HG03108 (cell line): ENCODE data around the gene MACROD2.
"Not testable (repeated sequence)": the region's sequence is repeated elsewhere in the genome, so short reads cannot be mapped to it uniquely, and the experiment has no call there.

Experiments
- ATAC-seq: cut with Tn5 transposase; IDR thresholded peaks from one replicate; pipeline ENCODE4 v1.9.1; 2021; ENCODE audit warnings: moderate library complexity; ENCODE audit not compliant: unreplicated experiment

MACROD2 gene

DNA sequence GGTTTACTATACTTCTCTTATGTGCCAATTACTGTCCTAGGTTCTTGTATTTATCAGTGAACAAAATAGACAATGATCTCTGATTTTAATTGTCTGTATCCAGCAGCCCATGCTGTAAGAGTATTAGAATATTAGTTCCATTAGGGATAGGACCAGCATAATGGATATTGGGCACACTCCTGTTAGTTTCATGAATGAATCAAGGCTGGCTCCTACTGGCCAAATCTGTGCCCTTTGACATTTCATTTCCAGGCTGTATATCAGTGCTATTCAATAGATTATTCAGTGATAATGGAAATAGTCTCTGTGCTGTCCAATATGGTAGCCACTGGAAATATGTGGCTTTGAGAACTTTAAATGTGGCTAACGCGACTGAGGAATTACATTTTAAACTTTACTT, 1350.0 kb downstream of the MACROD2 start:
- ATAC-seq: no peak

DNA sequence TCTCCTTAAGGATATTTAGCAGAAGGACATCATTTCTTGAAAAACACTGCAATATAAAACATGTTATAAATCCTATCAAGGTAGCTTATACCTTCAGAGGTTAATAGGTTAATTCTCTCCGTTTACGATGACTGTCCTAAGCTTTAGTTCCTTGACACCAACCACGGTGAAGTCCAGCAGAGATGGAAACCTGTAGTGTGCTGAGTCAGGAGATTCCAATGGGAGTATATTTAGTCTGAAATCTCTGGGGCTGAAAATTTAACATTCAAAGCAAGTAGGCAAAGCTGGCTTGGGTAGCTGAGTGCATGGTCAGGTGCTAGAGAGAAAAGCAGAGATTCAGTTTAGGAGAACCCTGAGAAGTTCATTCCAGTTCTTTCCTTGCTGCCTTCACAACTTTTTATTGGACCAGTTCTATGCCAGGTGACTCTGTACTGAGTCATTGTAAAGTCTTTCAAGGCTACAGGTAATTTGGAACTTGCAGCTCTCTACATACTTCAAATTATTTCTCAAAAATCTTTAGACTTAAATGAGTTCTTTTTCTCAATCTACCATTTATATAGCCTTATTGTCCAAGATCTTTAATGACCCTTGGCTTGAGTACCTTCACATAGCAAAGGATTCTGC, 1351.5 kb downstream of the MACROD2 start:
- ATAC-seq: no peak

GRCh38 chr20:15359056-15359455, 1363.7 kb downstream of the MACROD2 start:
- ATAC-seq: no peak

GRCh38 chr20:15362849-15363248, 1367.5 kb downstream of the MACROD2 start:
- no peak for ATAC-seq

DNA sequence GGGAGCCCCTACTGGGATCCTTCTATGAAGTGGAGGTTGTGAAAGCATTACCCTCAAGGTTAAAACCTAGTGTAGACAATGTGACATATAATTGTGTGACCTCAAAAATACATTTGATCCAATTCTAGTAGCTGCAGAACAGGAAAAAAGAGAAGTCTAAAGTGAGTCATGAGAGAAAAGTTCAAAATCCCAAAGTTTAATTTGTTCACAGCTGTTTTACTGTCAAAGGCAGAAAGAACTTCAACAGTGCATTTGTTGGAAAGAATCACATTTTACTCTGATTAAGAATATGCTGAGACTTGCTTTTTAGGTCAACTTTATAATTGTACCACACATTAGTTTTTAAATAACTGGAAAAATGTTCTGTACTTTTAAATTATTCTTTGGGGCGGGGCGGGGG, 1369.5 kb downstream of the MACROD2 start:
- no peak for ATAC-seq

DNA sequence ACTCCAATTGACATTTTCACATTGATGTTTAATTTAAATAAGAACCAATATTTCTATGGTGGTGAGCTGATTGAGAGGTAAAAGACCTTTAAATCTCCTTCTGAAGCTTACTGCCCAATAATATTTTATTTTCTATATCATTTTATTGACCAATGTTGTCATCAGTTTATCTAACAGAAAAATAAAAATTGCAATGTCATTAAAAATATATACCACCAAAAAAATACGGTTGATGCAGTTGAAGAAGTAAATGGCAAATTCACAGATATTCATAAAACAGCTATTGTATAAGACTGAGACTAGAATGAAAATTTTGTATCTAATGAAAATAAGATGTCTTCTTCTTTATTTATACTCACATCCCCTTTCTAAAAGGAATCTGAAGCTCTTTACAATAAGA, 1375.1 kb downstream of the MACROD2 start:
- ATAC-seq: no peak

GRCh38 chr20:15374682-15375081, 1379.4 kb downstream of the MACROD2 start:
- ATAC-seq: no peak

- ATAC-seq: no peak
These were observed 1380.5 kb downstream of the MACROD2 start for GRCh38 chr20:15375836-15376235.

DNA sequence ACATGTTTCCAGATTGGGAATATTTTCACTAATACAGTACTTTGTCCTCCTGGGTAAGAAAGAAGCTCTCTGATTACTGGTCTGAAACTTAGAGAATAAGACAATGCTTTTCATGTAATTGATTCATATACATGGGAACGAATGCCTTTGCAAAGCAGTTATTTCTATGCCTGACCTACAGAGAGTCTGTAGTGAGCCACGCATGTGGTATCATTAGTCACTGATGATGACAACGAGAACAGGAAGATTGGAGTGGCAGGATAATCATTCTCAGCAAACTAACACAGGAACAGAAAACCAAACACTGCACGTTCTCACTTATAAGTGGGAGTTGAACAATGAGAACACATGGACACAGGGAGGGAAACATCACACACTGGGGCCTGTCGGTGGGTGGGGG, 1382.3 kb downstream of the MACROD2 start:
- ATAC-seq: not testable (repeated sequence)

- ATAC-seq: no peak
These were observed 1382.8 kb downstream of the MACROD2 start for GRCh38 chr20:15378151-15378550.

DNA sequence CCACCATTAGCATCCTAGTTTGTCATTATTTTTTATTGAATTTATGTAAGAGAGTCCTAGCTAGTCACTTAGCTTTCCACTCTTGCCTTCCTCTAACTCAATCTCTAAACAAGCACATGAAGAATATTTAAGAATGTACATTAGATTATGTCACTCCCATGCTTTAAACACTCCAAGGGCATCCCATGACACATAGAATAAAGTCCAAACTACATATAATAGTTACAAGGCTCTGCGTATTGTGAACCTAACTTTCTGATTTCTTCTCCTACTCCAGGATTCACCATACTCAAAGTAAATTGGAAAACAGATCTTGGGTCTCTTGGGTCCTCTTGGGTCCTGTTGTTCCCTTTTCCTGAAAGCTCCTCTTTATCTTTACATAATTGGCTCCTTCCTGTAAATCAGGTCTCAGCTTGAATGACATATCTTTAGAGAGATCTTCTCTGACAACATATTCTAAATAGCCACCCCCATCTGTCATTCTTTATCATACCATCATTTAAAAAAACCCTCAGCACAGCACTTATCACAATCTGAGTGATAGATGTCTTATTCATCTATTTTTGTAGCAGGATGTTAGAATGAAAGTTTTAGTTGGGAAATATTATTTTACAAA, 1384.5 kb downstream of the MACROD2 start:
- no peak for ATAC-seq

- no peak for ATAC-seq
These were observed 1385.5 kb downstream of the MACROD2 start for GRCh38 chr20:15380770-15381169.

DNA sequence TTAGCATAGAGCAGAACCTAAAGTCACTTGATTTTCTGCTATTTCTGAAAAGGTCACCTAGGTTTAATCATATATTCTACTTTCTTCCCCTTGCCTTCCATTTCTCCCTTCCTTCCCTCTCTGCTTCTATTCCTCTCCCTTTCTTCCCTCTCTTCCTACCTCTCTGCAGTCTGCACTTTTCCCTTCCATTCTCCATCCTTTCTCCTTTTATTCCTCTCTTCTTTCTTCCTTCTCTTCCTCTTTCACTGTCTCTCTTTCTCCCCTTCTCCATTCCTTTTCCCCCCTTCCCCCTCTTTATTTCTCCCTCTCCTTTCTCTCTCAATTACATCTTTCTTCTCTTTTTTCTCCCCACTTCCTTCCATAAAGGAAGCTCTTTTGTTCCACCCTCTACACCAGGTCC, 1391.9 kb downstream of the MACROD2 start:
- no peak for ATAC-seq

- ATAC-seq: no peak
These were observed 1400.1 kb downstream of the MACROD2 start for GRCh38 chr20:15395457-15395856.

GRCh38 chr20:15396026-15396425, 1400.7 kb downstream of the MACROD2 start:
- ATAC-seq: no peak

DNA sequence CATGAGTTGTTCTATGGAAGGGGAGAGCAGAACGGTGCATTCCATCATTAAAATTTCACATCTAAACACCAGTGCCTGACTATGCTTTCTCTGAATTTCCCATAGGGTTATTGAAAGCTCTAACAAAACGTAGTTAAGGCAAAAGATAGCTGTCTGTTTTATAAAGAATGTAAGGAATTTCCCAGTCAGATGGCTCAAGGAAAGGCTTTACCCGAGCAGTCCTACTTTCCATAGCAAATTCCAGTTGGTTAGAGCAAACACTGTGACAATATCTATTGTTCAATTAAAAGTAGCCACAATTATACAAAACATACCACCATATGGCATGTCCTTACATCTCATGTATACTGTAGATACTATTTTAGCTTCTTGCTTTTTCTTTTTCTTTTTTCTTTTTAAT, 1401.6 kb downstream of the MACROD2 start:
- no peak for ATAC-seq

DNA sequence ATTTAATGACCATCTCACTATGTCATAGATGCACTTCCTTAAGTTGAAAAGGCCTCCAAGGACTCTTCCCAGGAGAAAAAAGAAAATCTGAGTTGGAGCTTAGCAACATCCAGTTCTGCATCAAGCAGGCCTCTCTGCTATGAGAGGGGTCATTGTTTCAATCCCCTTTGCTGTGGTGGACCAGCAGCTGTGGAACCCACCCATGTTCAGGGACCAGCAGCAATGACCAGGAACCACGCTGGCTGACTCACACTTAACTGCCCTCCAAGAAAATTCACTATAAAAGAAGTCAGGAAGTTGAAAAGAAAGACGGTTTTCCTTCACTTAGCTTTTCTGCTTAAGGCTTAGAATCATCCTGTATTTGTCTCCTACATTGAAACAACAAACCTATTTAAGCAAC, 1404.5 kb downstream of the MACROD2 start:
- ATAC-seq: no peak

DNA sequence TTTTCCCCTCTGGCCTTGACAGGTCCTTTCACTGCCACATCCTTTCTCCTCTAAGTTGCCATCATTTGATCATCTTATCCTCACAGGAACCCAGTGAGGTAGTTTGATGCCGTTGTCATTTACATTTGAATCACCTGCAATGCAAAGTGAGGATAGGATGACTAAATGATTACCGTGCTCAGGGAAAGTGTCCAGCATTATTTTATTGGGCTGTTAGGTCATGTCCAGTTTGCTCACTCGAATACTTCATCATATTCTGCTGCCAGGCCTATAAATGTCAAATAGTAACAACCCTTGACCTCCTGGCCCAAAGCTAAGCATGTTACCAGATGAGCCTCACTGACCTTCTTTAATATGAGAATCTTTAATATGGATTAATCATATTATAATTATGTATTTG, 1410.8 kb downstream of the MACROD2 start:
- no peak for ATAC-seq

GRCh38 chr20:15411781-15412180, 1416.5 kb downstream of the MACROD2 start:
- ATAC-seq: no peak

DNA sequence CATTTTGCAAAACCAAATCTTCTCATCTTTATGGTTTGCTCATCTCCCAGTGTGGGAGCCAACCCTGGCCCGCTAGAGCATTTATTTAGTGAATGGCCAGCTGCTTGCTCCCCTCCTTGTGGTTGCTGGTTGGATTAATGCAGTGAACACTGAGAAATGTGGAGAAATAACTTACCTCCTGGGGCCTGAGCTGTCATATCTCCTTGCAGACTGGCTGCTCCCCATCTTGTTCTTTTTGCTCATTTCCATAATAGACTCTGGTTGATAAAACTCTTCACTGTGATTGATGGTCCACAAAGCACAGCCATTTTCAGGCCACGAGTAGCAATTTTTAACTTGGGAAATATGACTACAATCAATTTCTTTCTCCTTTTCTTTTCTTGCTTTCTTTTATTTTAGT, 1420.6 kb downstream of the MACROD2 start:
- ATAC-seq: no peak

DNA sequence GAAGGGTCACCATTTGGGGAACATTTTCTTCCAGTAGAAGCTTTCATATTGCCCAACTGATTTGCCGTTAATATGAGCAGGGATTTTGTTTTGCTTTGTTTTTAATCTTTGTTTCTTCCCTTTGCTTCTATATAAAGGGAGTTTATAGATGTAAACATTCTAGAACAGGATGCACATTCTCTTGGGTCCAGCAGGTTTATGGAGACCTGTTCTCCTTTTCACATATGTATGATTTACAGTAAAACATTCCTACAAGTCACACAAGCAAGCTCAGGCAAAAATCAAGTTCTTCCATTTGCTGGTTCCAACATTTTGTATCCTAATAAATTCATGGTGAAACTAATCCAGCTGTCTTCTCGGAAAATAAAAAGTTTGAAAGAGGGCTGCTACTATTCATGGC, 1424.5 kb downstream of the MACROD2 start:
- no peak for ATAC-seq

GRCh38 chr20:15422966-15423365, 1427.7 kb downstream of the MACROD2 start:
- no peak for ATAC-seq

DNA sequence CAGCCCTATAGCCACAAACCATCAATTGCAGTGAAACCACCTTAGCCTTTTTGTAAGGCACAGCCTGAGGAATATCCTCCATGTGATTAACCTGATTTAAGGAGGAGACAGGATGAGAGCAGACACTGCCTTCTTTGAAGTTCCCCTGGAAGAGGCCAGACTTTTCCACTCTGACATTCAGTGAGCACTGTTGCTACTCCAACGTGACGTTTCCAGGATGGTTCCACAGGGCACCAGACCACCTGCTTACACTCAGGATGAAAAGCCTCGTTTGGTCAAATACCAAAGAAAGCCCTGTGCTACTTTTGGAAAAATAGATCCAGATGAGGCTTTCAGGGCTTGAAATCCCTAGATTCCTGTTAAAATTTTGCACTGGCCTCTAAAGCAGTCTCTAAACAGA, 1444.2 kb downstream of the MACROD2 start:
- no peak for ATAC-seq
